ENCODE measurements around the gene PCDH20.

DNA sequence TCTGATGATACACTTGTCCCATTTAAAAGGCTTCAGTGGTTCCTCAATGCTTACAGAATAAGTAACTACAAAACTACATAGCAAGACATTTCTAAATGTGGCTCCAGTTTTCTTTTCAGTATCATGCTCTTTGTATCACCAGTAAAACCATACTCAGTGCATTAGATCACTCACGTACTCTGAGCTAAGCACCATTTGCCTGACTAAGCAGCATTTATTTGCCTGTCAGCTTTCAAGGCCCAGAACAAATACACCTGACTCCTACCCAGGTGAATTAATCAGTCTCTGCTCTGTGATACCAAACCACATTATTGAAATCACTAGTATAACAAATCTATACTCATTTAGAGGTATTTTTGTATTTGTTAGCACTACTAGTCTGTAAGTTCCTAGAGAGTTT is 47.4 kb upstream of the PCDH20 start:
- TF ChIP-seq, protein P1, sequence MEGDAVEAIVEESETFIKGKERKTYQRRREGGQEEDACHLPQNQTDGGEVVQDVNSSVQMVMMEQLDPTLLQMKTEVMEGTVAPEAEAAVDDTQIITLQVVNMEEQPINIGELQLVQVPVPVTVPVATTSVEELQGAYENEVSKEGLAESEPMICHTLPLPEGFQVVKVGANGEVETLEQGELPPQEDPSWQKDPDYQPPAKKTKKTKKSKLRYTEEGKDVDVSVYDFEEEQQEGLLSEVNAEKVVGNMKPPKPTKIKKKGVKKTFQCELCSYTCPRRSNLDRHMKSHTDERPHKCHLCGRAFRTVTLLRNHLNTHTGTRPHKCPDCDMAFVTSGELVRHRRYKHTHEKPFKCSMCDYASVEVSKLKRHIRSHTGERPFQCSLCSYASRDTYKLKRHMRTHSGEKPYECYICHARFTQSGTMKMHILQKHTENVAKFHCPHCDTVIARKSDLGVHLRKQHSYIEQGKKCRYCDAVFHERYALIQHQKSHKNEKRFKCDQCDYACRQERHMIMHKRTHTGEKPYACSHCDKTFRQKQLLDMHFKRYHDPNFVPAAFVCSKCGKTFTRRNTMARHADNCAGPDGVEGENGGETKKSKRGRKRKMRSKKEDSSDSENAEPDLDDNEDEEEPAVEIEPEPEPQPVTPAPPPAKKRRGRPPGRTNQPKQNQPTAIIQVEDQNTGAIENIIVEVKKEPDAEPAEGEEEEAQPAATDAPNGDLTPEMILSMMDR (IDR thresholded peaks at IDR 0.05) = no peak
- TF ChIP-seq POLR2A (IDR thresholded peaks at IDR 0.05) = no peak
